Stimulated activated CD4-positive, alpha-beta T cell treated with anti-CD3 and anti-CD28 coated beads, Interleukin-2, amount 100 ng/mL, for 24 hours (primary cell): ENCODE results near the gene MGAT4C.

Experiments
- DNase-seq, 2 donors: peaks; one replicate each; pipeline ENCODE4 v3.0.0-alpha.2; 2020

MGAT4C gene

DNA sequence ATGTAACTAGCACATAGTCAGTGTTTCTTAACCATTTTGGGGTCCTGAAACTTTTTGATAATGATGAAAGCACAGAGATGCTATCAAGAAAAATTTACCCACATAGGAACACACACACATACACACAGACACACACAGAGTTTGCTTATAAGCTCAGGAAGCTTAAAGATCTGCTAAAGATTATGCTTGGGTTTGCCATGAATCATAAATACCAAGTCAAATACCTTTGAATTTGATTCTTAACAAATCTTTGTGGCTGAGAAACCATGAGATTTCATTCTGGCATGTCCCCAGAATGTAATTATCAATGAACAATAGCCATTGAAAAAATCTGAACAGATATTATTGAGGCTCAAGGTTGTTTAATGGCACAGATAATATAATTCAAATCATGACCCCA lies 292.9 kb downstream of the MGAT4C start:
- no peak for DNase-seq

DNA sequence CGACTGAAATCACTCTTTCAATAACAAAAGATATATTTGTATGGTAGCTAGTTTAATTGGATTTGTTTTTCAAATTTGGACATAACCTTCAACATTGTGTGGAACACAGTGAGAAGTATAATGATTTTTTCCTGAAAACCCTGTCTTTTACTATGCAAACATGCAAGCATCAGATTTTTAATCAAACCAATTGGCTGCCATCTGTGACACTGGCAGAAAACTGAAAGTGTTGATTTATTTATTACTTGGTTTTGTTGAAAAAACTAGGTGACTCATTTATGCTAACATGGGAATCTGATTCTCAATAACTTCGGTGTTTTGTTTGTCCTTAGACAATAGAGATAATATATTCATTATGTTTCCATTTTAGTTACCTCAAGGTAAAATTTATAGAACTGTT lies 300.1 kb downstream of the MGAT4C start:
- no peak for DNase-seq

DNA sequence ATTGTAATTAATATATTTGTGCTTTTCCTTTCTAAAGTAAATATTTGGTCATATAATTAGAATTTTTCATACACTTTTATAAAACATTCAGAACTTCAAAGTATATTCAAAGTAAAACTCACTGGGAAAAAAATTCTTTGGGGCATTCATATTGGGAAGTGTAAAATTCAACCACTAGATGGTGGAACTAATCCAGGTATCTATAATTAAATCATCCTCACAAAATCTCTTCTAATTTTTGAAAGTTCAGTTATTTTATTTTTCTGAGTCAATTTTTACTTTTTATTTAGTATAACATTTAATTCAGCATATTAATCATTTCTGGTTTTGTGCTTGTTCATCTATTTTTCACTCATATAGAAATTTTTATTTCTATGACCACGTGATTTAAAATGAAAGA lies 301.1 kb downstream of the MGAT4C start:
- no peak for DNase-seq

DNA sequence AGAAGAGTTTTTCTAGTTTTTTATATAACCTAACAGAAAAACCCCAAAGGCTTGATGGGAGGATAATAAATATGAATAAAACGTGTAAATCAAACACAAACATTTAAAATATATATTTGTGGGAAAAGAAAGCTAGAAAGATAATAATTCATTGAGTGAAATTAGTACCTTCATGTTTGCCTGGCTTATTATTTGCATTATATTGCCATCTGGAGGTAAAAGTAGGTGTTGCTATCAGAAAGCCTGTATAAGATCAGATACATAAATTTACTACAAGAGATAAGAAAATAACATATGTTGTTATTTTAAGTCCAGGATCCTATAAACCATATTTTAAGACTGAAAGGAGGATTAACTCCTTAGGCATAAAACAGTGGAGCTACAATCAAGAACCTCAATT lies 304.4 kb downstream of the MGAT4C start:
- DNase-seq, result no peak

DNA sequence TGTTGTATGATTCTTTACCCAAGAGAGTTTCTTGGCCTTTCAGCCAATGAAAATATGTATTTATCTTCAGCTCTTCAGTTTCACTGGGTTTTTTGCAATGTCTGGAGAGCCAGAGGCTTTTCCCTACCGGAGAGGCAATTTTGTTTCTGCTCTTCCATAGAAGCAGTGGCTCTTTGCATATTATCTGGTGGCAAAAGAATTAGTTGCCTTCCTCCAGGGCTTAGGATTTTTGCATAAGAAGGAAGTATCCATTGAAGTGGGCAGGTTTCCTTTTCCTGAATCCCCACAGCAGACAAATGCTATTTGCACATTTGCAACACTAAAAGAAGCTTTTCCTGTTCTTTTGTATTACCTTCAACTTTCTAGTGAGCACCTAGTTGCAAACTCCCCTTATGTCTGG lies 306.9 kb downstream of the MGAT4C start:
- no peak for DNase-seq

DNA sequence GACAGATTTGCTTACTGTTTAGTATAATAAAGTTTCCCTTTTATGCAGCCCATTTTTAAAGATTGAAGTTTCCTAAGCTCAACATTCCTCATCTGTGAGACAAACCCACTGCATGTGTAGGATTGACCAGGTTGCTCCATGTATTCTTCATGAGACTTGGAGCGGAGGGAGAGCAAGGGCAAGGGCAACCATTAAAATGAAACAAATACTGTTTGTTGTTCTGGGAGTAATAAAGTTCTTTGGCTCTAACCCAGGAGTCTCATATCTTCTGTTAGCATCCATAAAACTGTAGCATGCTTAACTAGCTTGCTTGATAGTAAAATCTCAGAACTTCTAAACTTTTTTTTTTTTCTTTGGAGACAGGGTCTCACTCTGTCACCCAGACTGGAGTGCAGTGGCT lies 307.9 kb downstream of the MGAT4C start:
- DNase-seq, result no peak

DNA sequence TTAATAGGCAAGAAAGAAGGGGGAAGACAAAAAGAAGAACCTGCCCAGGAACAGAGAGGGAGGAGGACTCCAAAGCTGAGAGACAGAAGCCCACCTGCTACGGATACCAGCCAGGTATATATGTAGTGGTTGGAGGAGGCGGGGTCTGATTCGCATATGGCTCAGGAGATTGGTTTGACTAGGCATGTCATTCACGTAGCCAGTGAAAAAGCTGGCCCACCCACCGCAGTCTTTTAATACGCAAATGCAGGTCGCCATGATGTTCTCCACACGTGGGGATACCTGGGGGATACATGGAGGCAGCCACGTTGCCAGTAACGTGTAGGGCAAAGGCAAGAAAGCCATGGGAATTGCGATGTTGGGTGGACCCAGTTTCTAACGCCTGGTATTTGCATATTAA lies 308.9 kb downstream of the MGAT4C start:
- DNase-seq, result no peak

DNA sequence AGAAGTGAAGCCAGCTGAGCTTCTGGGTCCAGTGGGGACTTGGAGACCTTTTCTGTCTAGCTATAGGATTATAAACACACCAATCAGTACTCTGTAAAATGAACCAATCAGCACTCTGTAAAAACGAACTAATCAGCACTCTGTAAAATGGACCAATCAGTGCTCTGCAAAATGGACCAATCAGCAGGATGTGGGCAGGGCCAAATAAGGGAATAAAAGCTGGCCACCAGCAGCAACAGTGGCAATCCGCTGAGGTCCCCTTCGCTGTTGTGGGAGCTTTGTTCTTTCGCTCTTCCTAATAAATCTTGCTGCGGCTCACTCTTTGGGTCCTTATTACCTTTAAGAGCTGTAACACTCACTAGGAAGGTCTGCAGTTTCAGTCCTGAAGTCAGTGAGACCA lies 309.8 kb downstream of the MGAT4C start:
- DNase-seq, result no peak

DNA sequence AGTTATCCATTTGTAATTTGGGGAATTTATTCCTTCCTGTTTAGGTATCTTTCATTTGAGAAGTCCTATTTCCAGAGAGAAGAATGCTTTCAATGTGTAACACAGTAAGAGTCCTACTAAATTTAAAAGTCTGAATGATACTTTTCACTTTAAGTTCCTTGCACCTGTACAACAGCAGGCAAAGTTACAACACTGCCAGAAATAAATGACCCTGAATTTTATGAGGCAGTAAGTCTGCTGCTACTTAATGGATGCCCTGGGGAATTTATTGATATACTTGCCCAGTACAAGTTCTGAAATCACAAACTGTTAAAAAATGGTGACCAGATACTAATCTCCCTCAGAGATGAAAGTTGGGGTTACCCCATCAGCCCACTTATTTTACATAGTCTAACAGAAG lies 329.0 kb downstream of the MGAT4C start:
- no peak for DNase-seq

DNA sequence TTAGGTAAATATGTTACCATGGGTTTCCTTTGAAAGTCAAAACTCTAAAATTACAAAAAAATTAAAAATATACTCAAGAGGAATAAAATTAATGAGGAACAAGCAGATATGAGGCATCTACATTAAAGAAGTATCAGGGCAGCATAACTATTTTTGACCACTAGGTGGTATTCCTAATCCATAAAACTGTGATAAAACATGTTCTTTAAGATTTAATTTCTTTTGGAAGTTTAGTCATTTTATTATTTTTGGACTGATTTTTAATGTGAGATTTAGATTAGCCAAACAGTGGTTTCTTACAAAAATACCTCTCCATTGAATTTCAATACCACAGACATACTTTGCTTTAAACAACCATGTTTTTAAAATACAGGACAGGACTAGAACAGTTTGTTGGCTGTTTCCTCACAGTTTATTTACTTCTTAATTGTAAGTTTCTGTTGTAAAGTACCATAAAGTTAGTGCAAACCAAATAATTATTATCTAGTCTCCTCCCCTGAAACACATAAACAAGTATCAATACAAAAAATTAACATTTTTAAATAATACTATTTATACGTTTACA lies 332.3 kb downstream of the MGAT4C start:
- no peak for DNase-seq

DNA sequence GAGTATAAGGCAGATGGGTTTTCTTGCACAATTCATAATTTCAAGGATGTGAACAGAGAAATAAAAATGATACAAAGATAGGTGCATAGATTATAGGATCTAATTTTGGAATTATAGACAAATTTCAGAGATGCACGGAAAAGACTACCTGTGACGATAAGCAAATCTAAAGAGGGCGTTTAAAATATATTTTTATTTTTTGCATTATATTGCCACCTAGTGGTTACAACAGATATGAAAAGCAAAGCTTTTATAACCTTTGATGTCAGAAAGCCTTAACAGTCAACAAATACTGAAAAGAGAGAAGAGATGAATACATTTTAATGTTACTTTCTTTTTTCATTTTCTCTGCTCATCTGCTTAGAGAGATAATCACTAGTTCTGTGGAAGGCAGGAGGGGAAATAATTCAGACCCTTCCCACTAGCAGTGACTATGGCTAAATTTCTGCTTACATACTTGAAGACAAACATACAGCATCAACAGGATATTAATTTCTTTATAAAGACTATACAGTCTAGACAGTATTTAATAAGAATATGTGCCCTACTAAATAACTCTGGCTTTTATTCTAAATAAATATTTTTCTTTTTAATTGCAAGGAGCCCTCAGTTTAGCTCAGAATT lies 335.8 kb downstream of the MGAT4C start:
- DNase-seq, result no peak
